GM12891 (cell line): ENCODE results near the gene RP2.

Experiments
- PAX5 ChIP-seq: IDR thresholded peaks from 2 replicates; pipeline ENCODE4 v1.6.1; 2011; ENCODE audit warnings: low read length, moderate library complexity, mild to moderate bottlenecking; ENCODE audit not compliant: insufficient read depth, severe bottlenecking
- POLR2A ChIP-seq: IDR thresholded peaks from 2 replicates; pipeline ENCODE4 v1.6.1; 2011; ENCODE audit warnings: low read depth, low read length, control low read depth
- POLR2AphosphoS5 ChIP-seq: IDR thresholded peaks from 2 replicates; pipeline ENCODE4 v1.6.1; 2011; ENCODE audit warnings: low read depth, low read length, control low read depth
- POU2F2 ChIP-seq: IDR thresholded peaks from 2 replicates; pipeline ENCODE4 v1.6.1; 2011; ENCODE audit warnings: low read depth, mild to moderate bottlenecking, control low read depth, low read length, moderate library complexity
- TAF1 ChIP-seq: IDR thresholded peaks from 2 replicates; pipeline ENCODE4 v1.6.1; 2011; ENCODE audit warnings: low read depth, low read length, control low read depth

DNA sequence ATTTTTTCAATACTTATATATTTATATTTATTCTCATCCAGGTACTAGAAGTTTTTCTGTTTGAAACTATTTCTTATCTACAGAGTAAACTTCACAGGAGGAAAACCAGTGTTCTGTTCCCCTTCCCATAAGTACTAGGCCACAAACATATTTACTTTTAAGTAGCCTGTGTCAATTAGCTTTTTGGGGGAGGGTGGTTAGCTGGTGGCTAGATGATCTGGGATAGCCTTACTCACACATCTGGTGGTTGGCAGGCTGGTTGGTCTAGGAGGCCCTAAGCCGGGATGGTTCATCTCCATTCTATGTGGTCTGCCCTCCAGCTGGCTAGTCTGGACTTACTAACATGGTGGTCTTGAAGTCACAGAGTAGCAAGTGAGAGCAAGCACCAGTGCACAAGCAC lies 81.6 kb downstream of the RP2 start:
- TF ChIP-seq POLR2AphosphoS5 (no peak), POLR2A (no peak), POU2F2 (no peak), PAX5 (no peak), TAF1 (no peak)
